NCI-H748 (cell line): ENCODE data around the gene IL22.

Source experiments
- DNase-seq: peaks from one replicate; lab custom pipeline; 2025; ENCODE audit not compliant: unreplicated experiment; lab: John Stamatoyannopoulos, UW

The IL22 gene

DNA sequence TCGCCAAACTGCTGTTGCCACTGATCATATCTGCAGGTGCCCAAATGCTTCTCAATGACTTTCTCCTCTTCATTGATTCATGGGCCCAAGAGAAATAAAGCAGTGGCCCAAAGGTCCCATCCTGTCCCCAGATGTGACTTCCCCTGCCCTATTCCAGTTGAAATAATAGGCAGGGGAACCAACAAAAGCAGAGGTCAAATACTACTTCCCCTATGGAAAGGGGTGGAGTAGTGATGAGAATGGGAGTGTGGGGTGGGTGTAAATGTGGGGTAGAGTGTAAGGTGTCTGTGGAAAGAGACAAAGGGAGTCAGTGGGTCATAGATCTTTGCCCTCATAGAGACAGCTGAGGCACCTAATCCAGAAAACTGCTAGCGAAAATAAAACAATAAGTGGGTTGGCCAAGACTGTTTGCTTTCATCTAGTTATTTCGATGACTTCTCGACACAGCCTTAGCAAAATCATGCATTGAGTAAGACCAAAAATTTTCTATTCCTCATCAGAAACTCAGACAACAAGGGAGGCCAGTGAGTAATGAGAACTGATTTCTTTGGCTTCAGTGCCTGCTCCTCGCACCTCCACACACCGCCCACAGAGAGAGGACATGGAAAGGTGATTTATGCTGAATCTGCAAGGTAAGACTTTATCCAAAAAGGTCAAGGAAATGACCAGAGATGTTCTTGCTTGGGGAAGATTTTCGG is 10.9 kb upstream of the IL22 start:
- no peak for DNase-seq

DNA sequence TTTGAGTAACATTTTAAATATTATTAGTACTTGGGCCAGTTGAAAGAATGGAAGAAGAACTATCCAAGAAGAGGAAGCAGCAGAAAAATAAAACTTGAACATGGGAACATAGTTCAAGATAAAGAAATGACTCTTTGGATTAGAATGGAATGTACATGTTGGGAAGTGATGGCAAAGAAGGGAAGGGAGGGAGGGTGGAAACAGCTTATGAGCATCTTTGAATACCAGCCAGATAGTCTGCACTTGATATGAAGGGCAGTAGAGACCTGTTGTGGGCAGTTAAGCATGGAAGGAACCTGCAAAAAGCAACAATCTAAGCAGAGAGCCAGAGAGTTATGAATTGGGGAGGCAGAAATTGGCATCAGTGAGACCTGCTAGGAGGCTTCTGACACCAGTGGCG is 10.0 kb upstream of the IL22 start:
- DNase-seq, result no peak

DNA sequence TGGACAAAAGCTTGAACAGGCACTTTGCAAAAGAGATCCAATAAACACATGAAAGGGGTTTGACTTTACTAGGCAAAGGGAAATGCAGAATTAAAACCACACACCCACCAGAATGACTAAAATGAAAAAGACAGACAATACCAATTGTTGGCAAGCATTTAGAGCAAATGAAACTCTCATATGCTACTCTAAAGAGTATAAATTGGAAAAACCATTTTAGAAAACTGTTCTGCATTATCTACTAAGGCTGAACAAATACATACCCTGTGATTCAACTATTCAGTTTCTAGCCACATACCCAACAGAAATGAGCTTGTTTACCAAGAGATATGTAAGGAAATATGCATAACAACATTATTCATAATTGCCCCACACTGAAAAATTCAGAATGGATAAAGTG is 8.5 kb upstream of the IL22 start:
- DNase-seq, result no peak

DNA sequence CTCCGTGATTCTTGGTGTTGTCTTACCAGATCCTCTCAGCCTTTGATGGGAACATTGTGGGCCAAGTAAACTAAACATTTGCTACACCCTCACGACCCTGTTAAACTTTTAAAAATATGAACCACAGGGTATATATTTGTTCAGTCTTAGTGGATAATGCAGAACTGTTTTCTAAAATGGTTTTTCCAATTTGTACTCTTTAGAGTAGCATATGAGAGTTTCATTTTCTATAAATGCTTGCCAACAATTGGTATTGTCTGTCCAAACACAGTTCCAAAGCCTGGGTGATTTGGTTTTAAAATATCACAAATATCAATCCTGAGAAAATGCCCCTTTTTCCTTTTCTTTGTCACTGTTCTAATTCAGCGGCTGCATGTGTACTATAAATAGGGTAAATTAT is 6.7 kb upstream of the IL22 start:
- DNase-seq, result no peak

DNA sequence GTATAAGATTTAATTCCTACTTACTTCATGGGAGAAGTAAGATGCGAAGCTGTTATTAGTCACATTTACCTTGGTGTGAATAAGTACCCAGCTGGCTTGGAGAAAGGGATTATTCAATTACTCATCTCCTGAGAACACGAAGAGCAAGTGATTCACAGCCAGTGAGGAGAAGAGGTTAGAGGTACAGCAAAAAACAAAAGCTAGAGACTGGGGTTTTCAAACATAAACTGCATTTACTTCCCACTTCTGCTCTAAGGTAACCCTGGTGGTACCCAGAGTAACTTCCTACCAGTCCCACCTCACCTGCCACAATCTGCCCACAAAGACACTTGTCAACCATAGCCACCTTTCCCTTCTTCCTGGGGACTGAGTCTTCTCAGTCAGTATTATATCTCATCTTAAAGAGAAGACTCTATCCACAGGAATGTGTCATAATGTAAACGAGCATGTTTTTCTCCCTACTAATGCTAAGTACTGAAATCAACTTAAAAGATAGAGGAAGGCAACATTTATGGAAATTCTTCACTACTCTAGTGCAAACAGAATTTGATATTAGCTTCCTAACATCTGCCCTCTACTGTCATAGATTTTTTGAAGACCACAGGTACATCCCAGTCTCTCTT is 6.0 kb upstream of the IL22 start:
- no peak for DNase-seq

DNA sequence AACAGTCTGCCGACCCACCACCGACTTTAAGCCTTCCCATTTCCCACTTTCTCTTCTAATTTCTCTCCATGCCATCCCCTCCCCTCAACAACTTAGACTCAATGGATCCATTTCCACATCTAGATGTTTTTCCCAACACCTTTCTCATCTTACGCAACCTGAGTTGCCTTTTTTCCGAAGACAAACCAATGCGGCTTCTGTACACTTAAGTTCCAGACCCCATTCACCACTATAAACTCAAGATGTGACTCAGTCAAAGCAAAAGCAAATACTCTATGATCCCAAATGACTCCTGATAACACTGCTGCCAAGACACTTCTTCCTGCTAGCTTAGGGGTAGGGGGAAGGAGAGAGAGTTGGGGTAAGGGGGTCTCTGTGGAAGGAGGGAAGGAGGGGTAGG is 1.3 kb downstream of the IL22 start:
- DNase-seq, result no peak

DNA sequence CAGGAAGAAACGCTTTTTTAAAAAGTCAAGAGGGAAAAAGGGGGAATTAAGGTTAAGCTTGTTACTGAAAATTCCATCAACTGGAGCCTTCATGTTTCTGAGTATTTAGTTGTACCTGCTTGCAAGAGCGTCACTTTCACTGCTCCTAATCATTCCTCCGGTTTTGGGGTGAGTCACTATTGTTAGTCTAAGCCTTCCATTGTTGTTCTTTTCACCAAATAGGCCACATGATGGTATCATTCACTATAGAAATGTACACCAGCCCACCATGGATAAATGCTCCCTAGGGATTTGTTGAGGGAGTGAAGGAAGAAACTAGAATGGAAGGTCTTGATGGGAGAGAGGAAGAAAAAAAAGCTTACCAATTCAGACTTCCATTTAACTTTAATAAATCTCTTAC is 3.0 kb downstream of the IL22 start:
- no peak for DNase-seq

DNA sequence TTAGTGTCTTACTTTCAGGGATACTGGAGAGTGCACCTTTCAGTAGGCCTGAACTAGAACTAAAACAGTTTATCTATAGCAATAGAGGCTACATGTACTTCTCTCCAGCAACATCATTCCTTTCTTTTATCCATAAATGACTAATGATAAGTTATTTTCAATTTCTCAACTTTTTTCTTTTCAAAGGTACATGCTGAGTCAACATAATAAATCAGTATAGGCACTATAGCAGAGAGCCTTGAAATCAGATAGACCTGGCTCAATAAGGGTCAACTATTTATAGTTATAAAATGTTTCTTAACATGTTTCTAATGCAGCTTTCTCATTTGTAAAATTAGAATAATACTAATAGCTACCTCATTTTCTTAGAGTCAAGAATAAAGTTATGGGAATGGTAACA is 5.6 kb downstream of the IL22 start:
- DNase-seq, result no peak

DNA sequence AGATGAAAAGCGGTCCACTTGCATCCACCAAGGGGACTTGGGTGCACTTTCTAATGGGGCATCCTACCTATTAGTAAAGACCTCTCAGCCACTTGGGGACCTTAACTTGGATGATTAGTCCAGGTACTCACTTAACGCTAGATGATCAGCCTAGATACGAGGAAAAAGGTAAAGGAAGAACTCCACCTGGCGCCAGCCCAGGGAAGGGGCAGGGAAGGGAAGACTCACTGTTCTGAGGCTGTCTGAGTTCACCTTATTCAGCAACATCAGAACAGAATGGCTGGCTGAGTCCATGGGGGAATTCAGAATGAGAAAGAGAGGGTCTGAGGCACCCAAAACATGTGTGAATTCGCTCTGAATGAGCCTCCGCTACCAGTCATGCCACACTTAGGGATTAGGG is 7.1 kb downstream of the IL22 start:
- DNase-seq, result no peak

DNA sequence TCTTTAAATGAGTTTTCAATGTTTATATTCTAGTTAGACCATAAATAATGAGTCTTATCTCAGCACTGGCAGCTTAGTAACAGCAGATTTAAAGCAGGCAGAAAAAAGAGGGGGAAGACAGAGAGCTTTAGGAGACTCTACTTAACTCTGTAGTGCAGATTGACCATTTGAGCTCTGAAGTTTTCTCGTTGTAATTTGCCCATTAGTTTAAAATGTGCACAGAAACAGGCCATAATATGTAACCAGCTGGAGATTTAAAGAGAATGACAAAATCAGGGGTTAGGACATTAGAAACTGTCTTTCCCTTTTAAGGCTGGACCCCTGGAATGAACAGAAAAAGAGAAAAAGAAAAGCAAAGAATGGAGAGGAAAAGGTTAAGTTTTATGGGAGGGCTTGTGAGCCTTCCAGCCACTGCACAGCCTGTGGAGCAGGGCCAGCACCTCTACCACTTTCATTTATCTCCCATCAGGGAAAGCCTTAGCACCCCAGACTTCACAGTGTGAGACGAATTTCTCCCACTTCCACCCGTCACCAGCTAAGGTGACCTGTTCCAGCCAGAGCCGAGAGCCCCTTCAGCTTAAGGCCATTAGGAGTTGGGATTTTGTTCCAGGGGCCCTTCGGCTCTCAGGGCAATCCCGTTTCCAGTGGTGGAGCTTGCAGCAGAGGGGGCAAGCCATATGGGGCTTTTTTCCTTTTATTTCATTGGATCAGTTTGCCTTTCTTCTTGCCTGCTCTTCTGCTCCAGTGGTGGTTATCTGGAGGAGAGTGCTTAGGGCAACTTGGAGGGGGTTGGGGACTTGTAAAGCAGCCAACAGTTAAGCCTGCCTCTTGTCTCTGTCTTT is 8.0 kb downstream of the IL22 start:
- DNase-seq, result no peak

DNA sequence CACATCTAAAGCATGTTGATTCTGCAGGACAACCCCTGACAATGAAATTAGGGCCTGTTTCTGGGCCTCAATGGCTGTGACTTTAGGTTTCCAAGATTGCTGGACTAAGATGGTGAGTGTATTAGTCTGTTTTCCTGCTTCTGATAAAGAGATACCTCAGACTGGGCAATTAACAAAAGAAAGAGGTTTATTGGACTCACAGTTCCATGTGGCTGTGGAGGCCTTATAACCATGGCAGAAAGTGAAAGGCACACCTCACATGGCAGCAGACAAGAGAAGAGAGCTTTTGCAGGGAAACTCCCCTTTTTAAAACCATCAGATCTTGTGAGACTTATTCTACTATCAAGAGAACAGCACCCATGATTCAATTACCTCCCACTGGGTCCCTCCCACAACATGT is 10.6 kb downstream of the IL22 start:
- DNase-seq, result no peak

DNA sequence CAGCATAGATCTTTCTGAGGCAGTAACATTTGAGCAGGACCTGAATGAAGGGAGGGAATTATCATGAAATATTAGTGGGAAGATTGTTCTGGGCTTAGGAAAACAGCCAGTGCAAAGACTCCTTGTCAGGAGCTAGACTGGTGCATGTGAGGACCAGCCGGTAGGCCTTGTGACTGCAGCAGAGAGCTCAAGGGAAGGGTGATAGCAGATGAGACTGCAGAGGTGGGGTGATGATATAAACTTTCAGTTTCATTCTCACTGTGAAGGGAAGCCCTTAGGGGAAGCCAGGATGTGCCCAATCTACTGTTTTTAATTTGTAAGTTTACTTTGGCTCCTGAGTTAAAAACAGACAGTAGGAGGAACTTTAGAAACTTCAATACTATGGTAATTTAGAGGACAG is 12.4 kb downstream of the IL22 start:
- DNase-seq, result no peak

DNA sequence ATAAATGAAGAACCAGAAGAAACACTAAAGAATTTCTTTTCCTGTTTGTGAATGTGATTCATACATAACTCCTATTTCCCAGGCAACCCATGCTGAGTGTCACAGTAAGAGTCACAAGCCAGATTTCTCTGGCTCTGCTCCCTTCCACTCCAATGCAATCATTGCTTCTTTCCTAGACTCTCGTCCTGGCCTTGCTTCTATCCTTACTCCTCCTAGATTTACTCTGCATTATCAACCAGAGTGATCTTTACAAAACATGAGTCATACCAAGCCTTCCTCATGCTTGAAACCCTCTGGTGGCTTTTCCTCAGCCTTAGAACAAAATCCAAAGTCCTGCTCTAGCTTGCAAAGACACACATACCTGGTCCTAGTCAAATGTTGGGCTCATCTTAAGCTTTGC is 13.3 kb downstream of the IL22 start:
- peak; percentile 23 for DNase-seq

DNA sequence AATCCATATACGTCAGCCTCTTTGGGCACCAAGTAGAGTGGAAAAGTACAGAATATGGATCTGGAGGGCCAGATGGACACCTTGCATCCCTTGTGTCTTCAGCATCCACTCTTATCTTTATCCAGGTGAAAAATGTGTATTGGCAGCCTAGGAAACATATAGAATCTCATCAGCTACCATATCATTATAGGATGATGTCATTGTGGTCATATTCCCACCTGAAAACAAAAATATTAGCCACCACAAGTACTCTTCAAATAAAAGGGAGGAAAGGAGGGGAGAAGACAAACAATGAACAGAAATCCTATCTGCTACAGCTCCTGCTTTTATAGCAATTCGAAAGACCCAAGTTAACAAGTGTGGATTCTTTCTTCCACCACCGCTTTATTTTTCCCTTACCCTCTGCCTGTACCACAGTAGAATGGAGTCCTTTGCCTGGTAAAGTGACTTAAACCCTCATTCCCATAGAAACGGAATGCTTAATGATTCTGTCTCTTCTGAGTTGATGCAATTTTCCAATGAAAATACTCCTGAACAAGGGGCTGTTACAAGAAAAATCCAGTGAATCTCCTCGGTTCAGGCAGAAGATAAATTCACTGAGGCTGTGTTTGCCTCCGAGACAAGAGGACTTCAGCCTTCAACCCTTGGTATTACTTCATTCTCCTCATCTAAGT is 14.0 kb downstream of the IL22 start:
- DNase-seq, result peak; percentile 44

DNA sequence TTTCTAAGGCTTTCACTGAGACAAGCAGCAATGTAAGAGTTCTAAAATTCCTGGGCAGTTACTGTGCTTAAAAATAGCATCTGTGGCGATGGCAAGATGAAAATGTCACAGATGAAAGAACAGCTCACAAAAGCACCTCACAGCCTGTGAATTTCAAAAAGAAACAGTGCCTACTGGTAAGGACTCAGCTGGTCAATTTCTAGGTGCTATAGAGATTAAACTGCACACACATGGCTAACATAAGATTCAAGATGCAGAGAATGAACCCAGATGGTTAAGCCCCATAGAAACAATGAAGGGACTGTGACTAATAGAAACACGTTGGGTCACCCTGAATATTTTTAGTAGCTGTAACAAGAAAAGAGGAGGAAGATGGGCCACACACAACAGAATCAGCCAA is 15.8 kb downstream of the IL22 start:
- no peak for DNase-seq

DNA sequence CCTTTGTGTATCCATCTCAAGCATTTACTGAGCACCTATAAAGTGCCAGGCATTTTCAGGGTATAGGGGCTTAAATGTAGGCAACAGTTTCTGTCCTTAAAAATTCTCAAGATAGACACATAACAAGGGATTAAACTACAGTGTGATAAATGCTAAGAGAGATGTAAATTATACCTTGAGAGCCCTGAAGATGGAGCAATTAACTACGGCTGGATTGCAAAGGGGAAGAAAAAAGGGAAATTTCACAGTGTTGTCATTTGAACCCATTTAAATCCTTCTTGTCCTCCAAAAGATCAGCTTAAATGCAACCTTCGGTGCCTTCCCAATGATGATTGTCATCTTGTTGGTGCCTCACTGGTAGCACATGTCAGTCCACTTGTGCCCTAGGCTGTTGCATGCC is 16.3 kb downstream of the IL22 start:
- DNase-seq, result no peak

DNA sequence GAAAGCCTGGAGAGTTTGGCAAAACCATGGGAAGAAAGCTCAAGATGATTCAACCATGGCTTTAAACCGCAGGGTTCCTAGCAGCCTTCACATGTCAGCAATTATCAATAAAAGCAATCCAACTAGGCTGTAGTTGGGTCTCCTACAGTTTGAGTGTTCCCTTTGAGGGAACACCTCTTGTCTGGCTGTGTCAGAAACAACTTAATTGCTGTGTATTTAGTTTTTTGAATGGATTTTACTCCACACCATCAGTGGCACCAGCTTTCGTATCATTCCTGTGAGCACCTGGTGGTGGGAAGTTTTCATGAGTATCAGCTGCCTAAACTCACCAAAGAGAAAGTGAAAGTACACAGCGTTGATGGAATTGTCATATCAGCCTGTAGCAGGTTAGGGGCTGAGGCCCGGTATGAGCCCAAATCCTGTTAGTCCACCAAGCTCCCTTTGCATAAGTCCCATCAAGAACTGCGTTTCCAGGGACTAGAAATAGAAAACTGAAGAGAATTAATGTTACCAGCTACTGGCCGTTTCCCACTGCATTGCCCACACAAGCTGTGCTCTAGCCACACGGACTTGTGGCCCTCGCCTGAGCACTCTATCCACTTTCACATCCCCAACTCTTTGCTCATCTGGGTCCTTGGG is 16.9 kb downstream of the IL22 start:
- DNase-seq, result peak; percentile 71

DNA sequence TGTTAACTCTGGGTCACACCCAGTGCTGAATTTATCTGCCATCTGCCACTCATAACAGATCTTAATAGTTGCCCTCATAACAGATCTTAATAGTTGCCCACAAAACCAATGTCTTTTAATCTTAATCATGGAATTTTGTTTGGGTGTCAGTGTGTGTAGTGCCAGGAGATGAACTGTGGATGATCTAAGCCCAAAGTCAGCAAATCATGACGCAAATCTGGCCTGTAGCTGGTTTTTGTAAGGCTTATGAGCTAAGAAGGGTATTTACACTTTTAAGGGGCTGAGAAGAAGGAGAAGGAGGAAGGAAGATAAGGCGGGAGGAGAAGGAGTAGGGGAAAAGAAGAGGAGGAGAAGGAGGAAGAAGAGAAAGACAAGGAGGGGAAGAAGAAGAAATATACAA is 17.8 kb downstream of the IL22 start:
- DNase-seq, result no peak

DNA sequence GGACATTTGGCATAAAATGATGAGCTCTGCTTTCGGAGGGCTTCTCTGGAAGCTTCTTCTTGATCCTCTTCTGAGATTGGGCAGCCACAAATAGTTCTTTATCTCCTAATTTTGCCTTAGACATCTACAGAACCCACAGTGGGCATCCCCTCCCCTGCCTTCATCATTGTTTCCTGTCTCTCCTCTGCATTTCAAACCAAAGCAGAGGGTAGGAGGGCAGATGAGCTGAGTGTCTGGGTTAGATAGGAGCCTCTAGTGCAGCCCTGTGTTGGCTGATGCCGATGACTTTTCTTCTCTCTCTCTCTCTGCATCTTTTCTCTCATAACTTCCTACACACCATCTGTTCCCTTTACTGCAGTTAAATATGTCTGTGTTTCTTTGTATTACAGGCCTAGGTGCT is 19.3 kb downstream of the IL22 start:
- no peak for DNase-seq

DNA sequence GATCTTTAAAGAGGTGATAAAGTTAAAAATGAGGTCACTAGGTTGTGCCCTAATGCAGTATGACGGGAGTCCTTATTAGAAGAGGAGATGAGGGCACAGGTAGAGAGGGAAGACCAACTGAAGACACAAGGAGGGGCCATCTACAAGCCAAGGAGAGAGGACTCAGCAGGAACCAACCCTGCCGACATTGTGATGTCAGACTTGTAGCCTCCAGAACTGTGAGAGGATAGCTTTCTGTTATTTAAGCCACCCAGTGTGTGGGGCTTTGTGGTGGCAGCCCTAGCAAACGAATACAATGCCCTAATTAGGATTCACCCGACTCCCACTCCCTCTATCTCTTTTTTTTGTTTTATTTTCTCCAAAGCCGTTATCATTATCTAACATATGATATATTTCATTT is 19.9 kb downstream of the IL22 start:
- DNase-seq, result no peak

DNA sequence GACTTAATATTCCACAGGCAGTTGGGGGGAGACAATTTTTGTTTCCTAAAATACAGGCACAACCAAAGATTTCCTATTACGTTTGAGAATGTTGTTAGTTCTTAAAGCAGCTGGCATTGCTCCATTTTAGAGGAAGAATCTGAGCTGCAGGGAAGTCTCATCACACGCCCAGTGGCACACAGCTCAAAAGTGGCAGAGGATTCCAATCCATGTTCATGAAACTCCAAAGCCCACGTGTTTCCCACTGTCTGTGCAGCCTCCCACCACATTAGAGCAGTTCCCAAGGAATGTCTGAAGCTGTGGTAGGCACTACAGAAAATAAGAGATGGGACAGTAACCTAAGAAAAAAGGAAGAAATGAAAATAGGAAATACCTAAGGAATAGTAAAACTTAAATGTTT is 21.7 kb downstream of the IL22 start:
- no peak for DNase-seq
